Tibial nerve (tissue), 4 donors: ENCODE data around the gene KIF21A.

Experiments
- CTCF ChIP-seq, 5 experiments: fragments of 200-600 bp in 3 of 5; fragments of 450-650 bp in 2 of 5; sonication (generic) in 3 of 5; IDR thresholded peaks; one replicate each; pipeline ENCODE4 v1.5.1; 2016 to 2019; ENCODE audit warnings: antibody characterized with exemption in 5 of 5, mild to moderate bottlenecking in 3 of 5, moderate library complexity in 2 of 5
- EP300 ChIP-seq, 2 donors: sonication (generic); formaldehyde crosslinking; IDR thresholded peaks; one replicate each; pipeline ENCODE4 v1.6.1; 2017; ENCODE audit warnings: antibody characterized with exemption in 2 of 2, mild to moderate bottlenecking in 1 of 2

GRCh38 chr12:39368096-39368495 is 74.8 kb downstream of the KIF21A start:
- TF ChIP-seq CTCF (IDR thresholded peaks at IDR 0.05) (no peak), EP300 (IDR thresholded peaks at IDR 0.05) (no peak)
